DND-41 (cell line): ENCODE data around the gene ZNF622.

Source experiments
- CTCF ChIP-seq: IDR thresholded peaks from 2 replicates; pipeline ENCODE4 v1.5.1; 2012; ENCODE audit warnings: borderline replicate concordance, low read length, moderate library complexity, mild to moderate bottlenecking; ENCODE audit not compliant: poor library complexity, severe bottlenecking; ENCODE audit errors: extremely low read depth
- EZH2 ChIP-seq: IDR thresholded peaks from 3 replicates; pipeline ENCODE4 v1.6.1; 2012; ENCODE audit warnings: borderline replicate concordance, low read depth, mild to moderate bottlenecking, moderate library complexity, low read length, inconsistent platforms; ENCODE audit not compliant: severe bottlenecking

DNA sequence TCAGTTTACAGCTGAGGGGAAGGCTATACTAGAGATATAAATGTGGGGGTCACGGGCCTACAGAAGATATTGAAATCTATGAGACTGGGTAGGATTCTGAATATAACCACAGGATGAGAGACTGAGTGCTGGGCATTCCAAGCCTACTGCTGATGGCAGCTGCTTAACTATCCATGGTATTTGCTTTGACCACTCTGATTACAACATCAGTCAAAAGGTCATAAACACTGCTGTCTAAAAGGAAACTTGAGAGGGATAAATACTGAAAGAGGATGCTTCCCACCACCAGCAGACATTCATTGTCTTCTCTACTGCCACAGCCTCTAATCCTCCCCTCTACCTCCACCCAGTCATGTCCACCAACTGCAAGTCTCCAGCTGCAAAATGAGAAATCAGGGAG is 3.8 kb downstream of the ZNF622 start:
- TF ChIP-seq CTCF (no peak), EZH2 (no peak)
